ENCODE results near the gene WDR37.
A peak's percentile ranks its signal among the peaks of the same experiment; 100 is the strongest.

WDR37 gene

DNA sequence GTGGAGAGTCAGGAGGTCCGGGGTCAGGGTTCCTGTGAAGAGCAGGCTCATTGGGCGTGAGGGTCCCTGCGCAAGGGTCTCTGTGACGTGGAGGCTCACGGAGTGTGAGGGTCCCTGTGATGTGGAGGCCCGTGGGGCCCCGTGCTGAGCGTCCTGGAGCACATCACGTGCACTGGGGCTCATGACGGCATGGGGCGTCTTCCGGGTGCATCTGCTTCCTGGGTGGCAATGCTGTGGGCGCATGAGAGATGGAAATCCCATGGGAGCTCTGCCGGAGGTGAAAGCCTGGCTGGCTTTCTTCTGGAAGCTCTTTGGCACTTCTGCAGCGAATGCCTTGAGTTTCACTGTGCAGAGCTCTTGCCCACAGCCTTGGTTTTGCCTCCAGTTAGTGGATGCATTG lies 71.4 kb downstream of the WDR37 start:
- no peak for DNase-seq (ENCODE audit: low read depth, low spot score)

DNA sequence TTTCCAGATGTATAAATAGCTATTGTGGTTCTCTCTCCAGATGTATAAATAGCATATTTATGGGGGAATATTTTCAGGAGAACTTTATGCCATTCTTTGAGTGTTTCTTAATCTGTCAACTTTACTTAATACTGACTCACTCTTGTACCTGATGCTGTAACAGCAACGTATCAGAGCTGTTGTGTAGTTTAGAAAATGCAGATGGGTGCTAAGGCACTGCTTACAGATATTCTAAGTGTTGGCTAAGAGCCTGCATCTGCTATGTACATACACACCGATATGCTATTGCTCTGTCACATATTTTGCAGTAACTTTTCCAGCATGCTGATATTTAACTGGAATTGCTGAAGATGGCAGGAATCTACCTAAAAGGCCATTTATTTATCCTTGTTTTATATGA lies 71.9 kb downstream of the WDR37 start:
- no peak for DNase-seq (ENCODE audit: low read depth, low spot score)

DNA sequence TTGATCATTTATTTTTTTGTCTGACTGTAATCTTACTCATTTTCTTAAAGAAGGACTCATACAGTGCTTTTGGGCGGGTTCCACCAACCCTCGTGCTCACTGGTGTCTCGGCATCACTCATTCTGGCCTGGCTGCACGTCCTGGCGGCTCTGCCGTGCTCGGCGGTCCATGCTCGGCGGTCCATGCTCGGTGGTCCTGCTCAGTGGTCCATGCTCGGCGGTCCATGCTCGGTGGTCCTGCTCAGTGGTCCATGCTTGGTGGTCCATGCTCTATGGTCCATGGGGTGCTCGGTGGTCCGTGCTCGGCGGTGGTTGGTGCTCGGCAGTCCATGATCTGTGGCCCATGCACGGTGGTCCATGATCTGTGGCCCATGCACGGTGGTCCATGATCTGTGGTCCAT lies 72.5 kb downstream of the WDR37 start:
- no peak for DNase-seq (ENCODE audit: low read depth, low spot score)

DNA sequence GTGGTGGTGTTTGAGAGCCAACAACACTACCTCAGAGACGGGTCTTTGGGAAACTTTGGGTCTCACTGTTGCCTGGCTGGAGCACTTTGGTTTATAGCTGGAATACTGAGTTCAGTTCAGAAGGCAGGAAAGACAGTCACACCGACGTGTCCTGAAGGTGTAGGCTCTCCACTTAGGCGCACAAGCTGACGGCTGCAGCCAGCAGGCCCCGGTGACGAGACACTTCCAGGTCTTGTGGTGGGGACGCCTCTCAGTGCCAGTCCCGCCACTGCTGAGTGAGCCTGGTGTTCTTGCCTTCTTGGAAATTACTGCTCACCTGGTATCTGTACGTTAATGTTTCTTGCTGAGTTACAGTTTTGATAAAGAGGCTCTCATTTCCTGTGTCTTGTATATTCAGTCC lies 74.0 kb downstream of the WDR37 start:
- DNase-seq (ENCODE audit: low read depth, low spot score) = no peak

DNA sequence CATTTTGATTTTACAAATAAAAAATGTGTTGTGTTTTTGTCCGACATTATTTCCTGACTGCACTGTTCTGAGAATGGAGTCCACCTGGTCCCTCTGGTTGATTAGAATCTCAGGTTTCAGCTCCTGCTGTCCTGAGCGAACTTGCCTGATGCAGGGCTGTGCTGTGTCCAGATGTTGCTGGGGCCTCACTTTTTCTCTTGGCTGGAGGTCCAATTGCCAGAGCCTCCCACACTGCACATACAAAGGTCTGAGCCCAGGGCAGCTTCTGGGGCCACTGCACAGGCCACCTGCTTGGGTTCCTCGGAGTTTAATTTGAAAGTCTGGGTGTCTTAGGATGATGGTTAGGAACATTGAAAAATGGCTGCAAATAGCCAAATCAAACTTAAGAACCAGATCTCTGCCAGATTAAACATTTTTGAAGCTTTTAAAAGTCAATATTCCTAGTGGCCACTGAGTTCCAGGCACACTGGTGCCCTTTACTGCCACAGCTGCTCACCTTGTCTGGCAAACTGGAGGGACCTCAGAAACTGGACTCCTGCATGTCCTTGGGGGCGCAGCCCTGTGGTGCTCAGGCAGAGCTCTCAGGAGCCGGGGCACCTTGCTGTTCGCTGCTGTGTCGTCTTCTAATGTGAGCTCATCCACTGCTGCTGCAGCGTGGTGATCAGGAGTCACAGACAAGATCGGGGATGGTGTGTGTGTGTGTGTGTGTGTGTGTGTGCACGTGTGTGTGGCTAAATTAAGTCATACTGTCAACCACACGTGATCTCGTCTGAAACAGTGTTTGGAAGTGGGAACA lies 75.0 kb downstream of the WDR37 start:
- DNase-seq (ENCODE audit: low read depth, low spot score) = no peak

DNA sequence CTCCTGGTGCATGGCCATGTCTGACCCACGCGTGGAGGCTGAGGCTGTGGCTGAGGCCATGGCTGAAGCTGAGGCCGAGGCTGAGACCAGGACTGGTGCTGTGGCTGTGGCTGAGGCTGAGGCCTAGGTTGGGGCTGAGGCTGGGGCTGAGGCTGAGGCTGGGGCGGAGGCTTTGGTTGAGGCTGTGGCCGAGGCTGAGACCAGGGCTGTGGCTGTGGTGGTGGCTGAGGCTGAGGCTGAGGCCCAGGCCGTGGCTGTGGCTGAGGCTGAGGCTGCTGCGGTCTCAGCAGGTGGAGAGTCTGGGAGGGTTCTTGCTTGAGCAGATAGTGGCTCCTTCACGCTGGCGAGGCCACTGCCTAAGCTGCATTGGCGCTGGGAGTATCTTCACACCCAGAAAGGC lies 76.4 kb downstream of the WDR37 start:
- DNase-seq (ENCODE audit: low read depth, low spot score) = no peak

DNA sequence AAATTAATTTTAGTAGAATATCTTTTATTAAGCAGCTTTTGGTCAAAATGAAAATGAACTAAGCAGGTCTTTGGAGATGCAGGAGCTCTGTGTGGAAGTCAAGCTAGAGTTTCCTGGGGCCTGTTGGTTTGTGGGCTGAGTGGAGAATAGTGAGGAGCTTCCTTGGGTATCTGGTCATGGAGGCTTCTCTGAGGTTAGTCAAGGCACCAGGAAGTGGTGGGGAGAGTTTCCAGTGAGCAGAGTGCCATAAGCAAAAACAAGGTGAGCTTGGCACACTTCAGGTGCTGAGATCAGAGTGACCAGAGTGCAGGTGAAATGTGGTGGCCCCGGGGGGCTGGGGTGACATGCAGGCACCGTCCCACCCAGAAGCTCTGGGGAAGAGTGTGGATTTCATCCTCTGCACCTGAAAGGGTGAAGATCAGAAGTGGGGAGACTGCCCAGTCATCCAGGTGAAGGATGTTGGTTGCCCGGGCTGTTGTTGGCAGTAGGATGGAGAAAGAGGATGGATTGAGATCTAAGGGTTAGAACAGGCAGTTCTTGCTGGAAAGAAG lies 77.4 kb downstream of the WDR37 start:
- DNase-seq (ENCODE audit: low read depth, low spot score) = no peak

DNA sequence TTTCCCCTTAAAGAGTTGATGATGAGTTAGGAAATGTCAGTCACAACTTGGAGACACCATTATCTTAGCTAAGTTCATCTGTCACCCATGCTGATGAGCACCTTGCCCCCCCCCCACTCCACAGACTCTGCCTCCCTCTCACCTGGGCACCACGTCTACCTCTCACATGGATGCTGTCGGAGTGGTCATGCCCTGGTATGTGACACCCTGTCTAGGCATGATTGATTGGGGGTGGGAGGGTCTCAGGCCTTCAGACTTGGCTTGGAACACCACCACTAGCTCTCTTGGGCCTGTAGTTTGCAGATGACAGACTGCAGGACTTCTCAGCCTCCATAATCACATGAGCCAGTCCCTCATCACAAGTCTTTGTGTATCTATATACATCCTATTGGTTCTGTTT lies 78.0 kb downstream of the WDR37 start:
- DNase-seq (ENCODE audit: low read depth, low spot score) = no peak

DNA sequence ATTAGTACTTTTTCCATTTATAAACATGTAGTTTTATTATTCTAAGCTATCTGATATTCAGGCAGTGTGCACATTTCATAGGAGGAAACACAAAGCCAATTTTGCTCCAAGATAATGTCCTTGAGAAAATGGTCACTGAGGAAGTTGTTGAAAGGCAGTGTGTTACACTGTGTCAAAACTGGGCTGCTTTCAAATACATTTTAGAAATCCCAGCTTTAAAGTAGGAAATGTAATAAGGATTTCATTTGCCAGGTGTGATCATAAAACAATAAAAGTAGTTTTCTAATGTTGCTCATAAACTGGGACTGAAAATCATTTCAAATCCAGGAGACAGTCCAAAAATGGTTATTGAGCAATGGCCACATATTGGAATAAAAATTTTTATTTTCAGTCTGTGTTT lies 80.1 kb downstream of the WDR37 start:
- no peak for DNase-seq (ENCODE audit: low read depth, low spot score)

DNA sequence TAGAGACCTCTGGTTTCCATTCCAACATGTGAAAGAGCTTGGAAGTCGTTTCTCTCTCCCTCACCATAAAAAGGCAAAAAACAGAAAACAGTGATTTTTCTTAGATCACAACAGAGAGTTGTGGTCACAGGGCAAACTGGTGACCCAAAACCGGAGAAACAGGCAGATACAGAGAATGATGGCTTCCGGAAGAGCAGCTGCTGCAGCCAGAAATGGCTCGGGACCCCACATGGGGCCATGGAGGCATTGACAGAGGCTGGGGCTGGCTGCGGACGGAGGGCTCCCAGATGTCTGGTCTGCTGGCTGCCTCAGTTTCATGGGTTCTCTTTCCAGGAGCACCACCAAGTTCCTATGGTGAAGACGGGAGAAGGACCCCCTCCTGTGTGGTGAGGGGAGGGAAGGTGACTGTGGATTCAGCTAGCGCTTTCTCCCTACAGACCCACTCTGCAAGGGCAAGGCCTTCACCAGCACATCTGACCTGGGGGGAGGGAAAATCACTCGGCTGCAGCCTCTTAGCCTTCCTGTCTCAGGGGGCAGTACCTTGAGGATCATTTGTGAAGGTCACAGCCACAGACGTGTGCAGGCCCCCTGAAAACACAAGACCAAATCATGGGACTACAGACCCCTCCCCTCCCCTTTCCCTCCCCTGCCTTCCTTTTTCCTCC lies 81.4 kb downstream of the WDR37 start:
- DNase-seq (ENCODE audit: low read depth, low spot score) = no peak

DNA sequence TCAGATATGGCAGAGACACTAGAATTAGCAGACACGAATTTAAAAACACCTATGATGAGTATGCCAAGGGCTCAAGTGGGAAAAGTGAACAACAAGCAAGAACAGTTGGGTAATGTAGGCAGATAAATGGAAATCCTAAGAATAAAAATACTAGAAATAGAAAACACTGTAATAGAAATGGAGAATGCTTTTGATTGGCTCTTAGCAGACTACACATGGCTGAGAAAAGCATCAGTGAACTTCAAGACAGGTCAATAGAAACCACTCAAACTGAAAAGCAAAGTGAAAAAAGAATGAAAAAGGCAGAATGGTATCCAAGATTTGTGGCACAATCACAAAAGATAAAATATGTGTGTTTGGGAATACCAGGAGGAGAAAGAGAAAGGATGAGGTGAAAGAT lies 82.3 kb downstream of the WDR37 start:
- DNase-seq (ENCODE audit: low read depth, low spot score) = no peak

DNA sequence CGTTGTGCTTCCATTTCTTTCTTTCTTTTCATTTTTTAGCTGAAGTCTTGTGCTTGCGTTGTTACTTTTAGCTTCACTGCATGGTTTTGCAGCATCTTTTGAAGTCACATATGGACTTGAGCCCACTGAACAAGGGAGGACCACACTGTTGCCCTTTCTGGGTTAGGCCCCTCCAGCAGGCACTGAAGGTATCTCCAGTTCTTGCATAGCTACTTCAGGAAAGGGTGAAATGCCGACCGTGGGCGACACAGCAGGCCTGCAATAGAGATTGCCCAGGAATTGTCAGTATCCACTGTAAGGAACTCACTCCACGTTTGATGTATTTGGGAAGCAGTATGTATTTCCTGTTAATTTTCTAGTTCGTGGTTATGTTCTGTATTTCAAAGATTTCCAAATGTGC lies 85.1 kb downstream of the WDR37 start:
- no peak for DNase-seq (ENCODE audit: low read depth, low spot score)

DNA sequence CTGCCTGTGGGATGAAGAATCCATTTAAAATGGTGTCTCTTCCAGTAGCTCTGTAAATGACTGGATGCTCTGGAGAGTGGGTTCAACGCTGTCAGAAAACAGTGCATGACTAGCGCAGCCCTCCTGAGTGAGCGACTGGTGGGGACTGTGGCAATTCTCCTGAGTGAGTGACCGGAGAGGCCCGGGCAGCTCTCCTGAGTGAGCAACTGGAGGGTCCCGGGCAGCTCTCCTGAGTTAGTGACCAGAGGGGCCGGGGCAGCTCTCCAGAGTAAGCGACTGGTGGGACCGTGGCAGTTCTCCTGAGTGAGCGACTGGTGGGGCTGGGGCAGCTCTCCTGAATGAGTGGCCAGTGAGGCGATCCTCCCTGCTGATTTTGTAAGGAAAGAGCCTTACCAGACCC lies 85.5 kb downstream of the WDR37 start:
- DNase-seq (ENCODE audit: low read depth, low spot score) = no peak

DNA sequence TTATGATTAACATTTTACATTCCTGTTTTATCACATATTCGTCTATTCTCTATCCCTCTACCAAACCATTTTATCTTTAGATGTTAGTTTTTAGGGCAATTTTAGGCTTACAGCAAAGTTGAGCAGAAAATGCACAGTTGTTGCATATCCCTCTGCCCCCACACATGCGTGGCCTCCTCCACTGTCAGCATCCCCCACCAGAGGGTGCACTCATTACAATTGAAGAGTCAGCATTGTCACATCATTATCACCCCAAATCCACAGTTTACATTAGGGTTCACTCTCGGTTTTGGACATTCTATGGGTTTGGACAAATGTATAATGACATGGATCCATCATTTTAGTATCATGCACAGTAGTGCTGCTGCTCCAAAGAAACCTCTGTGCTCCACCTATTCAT lies 86.4 kb downstream of the WDR37 start:
- DNase-seq (ENCODE audit: low read depth, low spot score) = no peak

DNA sequence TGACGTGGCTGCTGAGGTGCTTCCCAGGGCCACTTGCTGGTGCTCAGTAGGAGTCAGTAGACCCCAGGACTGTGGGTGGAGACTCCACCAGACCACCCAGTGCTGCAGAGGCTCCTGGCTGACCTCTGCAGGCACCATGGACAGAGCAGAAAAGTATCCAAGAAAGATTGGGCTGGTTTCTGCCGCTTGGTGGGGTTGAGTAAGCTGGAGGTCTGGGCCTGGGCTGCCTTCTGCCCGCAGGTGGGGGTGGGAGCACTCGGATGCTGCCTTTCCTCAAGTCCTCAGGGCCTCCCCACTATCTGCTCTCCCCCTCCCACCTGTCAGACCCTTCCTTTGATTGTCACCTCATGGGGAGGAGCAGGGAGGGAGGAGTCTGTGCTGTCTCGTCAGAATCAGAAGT lies 91.6 kb downstream of the WDR37 start:
- DNase-seq (ENCODE audit: low read depth, low spot score) = peak; percentile 32

DNA sequence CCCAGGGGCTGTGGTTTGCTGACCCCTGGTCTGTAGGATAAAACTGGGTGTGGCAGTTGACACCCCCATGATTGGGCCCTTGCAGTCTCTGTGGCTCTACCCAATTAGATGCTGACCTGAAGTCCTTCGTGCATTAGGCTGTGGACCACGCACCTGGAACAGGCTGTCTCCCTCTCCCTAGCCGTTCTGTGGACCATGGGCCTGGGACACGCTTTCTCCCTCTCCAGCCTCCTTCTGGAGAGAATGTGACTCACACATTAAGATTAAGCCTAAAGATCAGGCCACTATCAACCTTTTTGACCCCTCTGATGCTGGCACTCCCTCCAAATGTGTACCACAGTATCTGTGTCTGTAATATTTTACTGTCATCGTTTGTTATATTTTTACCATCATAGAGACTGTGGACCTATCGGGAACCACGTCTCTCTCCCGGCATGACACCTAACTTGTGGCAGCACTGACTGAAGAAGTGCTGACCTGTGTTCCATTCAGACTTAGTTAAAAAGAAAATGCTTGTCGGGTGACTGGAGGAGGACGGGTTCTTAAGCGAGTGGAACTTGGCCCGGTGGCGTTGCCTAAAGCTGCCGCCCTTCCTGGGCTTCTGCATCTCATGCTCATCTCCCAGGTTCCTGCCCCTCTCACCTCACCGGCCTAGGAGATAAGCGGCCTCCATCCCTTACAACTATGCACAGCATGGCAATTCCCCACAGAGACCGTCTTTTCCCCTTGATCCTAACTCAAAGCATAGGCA lies 92.8 kb downstream of the WDR37 start:
- DNase-seq (ENCODE audit: low read depth, low spot score) = no peak

DNA sequence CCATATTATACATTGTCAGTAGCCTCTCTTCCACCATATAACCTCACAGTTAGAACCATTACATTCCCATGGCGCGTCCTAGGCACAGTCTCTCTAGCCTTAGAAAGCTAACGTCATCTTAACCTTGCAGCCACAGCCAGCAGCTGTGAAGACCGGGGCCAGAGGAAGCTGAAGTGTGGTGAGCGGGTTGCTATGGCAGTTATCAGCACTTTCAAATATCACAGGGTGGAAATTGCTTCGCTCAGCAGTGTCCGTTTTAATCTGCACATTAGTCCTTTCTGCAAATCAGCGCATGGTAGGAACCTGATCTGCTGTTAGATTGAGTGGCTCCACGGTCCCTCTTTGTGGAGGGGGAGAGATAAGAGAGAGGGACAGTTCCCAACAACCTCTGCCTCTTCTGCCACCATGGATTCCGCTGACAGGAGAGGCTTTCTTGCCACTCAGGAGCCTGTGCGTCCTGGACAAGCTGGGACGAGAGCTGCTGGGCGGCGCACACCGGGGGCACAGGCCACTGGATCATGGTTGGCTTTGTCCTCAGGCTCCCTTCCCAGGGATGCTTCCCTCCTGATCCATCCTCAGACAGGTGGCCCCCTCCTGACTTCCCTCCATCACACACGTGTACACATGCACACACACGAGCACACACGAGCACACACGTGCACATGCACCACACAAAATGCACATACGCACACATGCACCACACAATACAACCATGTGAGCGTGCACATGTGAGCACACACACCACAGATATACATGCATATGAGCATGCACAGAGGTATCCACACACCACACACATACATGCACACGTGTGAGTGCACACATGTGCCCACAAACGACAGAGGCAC lies 93.8 kb downstream of the WDR37 start:
- DNase-seq (ENCODE audit: low read depth, low spot score) = no peak

DNA sequence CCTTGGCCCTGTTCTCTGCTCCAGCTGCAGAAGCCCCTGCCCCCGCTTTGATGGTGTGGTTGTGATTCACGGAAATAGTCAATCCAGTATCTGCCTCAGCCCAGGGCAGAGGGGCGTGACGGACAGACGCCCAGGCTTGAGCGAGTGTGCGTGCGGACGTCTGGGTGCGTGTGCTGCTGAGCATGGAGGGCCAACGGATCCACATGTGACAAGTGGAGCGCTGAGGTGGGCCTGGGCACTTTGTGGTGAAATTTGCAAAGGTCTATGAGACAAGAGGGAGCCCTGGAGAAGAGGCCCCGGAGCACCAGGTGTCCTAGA lies 94.4 kb downstream of the WDR37 start:
- DNase-seq (ENCODE audit: low read depth, low spot score) = no peak

DNA sequence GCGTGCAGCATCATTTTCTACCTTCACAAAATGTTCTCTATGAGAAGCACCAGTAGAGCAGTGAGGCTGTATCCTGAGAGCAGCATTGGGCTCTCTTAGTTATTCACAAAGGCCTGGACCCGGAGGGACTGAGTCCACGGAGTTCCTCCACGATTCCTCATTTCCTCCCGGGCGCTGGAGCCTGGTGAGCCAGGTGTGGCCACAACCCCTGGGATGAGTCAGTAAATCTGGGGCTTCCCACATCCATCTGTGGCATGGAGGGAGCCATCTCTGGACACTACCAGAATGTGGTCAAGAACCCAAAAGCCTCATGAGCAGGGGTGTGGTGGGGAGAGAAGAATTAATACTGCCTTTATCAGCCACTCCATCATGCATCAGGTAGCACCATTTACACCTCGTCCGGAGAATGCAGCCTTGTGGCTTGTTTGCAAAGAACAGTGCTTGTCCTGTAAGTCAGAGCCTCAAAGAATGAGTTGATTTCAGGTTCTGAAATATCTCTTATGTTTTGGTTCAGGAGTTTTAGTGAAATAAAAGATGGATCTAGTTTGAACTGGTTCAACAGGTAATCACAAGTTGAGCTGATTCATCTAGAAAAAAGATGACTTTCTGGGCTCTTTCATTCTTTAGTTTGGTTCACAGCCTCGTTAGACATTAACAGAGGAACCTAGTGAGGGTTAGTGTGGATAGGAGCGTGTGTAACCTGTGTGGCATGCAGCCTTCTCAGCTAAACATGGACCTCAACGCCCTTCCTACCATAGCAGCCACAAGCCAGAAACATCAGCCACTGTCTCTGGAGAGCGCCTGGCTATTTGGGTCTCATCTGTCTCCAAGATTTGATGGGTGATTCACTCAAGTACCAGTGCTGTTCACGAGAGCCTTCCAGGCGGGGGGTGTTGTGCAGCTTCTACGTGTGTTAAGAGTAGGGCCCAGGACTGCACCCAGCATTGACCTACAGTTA lies 95.2 kb downstream of the WDR37 start:
- DNase-seq (ENCODE audit: low read depth, low spot score) = no peak

DNA sequence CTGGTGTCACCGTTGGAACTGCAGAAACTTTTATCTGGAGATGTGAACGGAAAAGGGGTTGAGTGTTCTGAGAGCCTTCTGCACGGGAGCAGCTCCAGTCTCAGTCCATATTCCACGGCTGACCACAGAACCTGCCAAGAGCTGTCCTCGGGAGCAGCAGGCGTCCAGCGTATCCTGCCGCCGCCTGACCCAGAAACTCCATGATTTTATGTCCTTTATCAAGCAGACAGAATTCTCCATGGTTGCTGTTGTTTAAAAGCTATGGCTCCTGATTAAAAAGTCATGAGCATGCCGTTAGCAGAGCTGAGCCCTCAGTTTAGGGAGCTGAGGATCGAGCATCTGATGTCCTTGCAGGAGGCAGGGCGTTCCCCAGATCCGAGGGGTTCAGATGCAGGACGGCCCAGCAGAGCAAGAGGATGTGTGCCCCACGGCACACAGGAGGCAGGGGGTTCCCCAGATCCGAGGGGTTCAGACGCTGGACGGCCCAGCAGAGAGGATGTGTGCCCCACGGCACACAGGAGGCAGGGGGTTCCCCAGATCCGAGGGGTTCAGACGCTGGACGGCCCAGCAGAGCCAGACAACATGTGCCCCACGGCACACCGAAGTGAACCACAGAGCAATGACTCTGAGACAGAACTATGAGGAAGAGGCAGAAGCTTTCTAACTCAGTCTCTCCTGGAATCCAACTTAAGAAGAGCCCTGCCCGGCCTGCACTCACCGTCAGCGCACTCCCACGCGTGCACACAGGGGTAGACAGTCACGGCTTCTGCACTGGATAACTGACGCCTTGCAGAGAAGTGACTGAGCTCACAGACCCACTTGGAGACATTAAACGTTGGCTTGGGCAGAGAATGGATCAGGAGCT lies 96.4 kb downstream of the WDR37 start:
- DNase-seq (ENCODE audit: low read depth, low spot score) = no peak
